ENCODE results near the gene CACYBP. TPM values are rescaled to one million over a fixed set of nuclear protein-coding genes. Genes with fewer than 3 reads are reported as not detected.

Gene CACYBP
- total and polyA plus RNA-seq, 2 donors (not counting 3 experiments of a cell fraction or from before 2014, with no cell fraction given): 29.5 to 149 TPM

GRCh38 chr1:174982971-174983689, 16.6 kb upstream of the CACYBP start:
- Histone ChIP-seq H3K36me3 (ENCODE audit: control insufficient read depth in 2 of 2, extremely low read depth in 1 of 2, insufficient read depth in 2 of 2, low read length in 2 of 2) (no peaks in the 10 kb centered on the region), H3K9ac (replicated peaks; ENCODE audit: extremely low read depth, insufficient read depth, low read length) (no peak overlapping the region), H2AFZ (ENCODE audit: low read depth, low read length) (peak overlapping the region; percentile 13), H3K27me3 (ENCODE audit: control insufficient read depth in 2 of 2, insufficient read depth in 2 of 2, low read length in 2 of 2) (no peaks in the 10 kb centered on the region), H3K79me2 (ENCODE audit: control insufficient read depth, insufficient read depth, low read length) (no peaks in the 10 kb centered on the region), H3K9me1 (replicated peaks; ENCODE audit: control insufficient read depth, extremely low read depth, insufficient read depth, low read length) (no peaks in the 10 kb centered on the region), H3K27ac (ENCODE audit: insufficient read depth, low read depth, low read length) (no peak overlapping the region), H3K4me1 (ENCODE audit: control insufficient read depth, extremely low read depth, insufficient read depth, low read length) (no peaks in the 10 kb centered on the region), H3K9me3 (replicated peaks; ENCODE audit: control insufficient read depth, insufficient read depth, low read length) (no peaks in the 10 kb centered on the region), H3K4me3 (replicated peaks in 1 of 3; ENCODE audit: insufficient read depth in 1 of 3, low read depth in 1 of 3, low read length in 3 of 3) (no peak overlapping the region), H4K20me1 (replicated peaks; ENCODE audit: control insufficient read depth, extremely low read depth, insufficient read depth, low read length) (no peaks in the 10 kb centered on the region), H3K4me2 (ENCODE audit: insufficient read depth, low read length) (no peak overlapping the region)
- intact Hi-C loops (cut with micrococcal nuclease) (loop anchor here (1.0 to 5.0 kb wide), 2 partner anchors 213 to 726 kb away; no protein-coding TSS in a partner anchor), dilution Hi-C loops (cut with MboI; ENCODE audit: extremely low pct_ligation_motif_present, low sequenced_read_pairs) (no loop called here)
- POLR2A ChIA-PET: no interaction called here
- no TSS peak for BruUV-seq (replicated peaks)
- TF ChIP-seq CTCF (IDR thresholded peaks at IDR 0.05; ENCODE audit: extremely low read depth in 1 of 2, insufficient read depth in 1 of 2, low read depth in 1 of 2, low read length in 2 of 2) (peak; percentile 44 to 49), MYC (IDR thresholded peaks at IDR 0.05; ENCODE audit: low read depth, low read length) (no peak)
- CTCF ChIA-PET: interaction anchor here (0.6 to 9.3 kb wide), 33 partner anchors 9 to 721 kb away, joined by 3 to 107 read pairs (median 4); partner anchors contain the start of gene CACYBP
- peak; percentile 63 for FAIRE-seq
- DNase-seq (ENCODE audit: low read depth, low spot score): peak; percentile 66

GRCh38 chr1:174984952-174985351, 14.8 kb upstream of the CACYBP start:
- no peaks in the 10 kb centered on the region for H3K36me3 ChIP-seq (ENCODE audit: control insufficient read depth in 2 of 2, extremely low read depth in 1 of 2, insufficient read depth in 2 of 2, low read length in 2 of 2)
- H3K9ac ChIP-seq (replicated peaks; ENCODE audit: extremely low read depth, insufficient read depth, low read length): no peak overlapping the region
- no peak overlapping the region for H3K4me2 ChIP-seq (ENCODE audit: insufficient read depth, low read length)
- CTCF ChIA-PET: interaction anchor here (1.6 to 9.3 kb wide), 5 partner anchors 13 to 722 kb away, joined by 4 to 107 read pairs (median 12); partner anchors contain the start of gene CACYBP
- TF ChIP-seq MAX (IDR thresholded peaks at IDR 0.05; ENCODE audit: insufficient read depth, insufficient read length): no peak
- no peak for TF ChIP-seq POLR2A (IDR thresholded peaks at IDR 0.05; ENCODE audit: low read depth, low read length)
- TF ChIP-seq GATA2 (IDR thresholded peaks at IDR 0.05; ENCODE audit: insufficient read depth, insufficient read length, low read depth, low read length): no peak
- TF ChIP-seq EZH2 (IDR thresholded peaks at IDR 0.05; ENCODE audit: borderline replicate concordance, low read depth, low read length, severe bottlenecking): no peak
- no peak overlapping the region for H3K4me3 ChIP-seq (replicated peaks in 1 of 3; ENCODE audit: insufficient read depth in 1 of 3, low read depth in 1 of 3, low read length in 3 of 3)
- H3K9me1 ChIP-seq (replicated peaks; ENCODE audit: control insufficient read depth, extremely low read depth, insufficient read depth, low read length): no peaks in the 10 kb centered on the region
- POLR2A ChIA-PET: no interaction called here
- no peaks in the 10 kb centered on the region for H3K79me2 ChIP-seq (ENCODE audit: control insufficient read depth, insufficient read depth, low read length)
- intact Hi-C loops (cut with micrococcal nuclease) (loop anchor here (5.0 kb wide), 1 partner anchor 728 kb away; no protein-coding TSS in a partner anchor), dilution Hi-C loops (cut with MboI; ENCODE audit: extremely low pct_ligation_motif_present, low sequenced_read_pairs) (no loop called here)
- H3K9me3 ChIP-seq (replicated peaks; ENCODE audit: control insufficient read depth, insufficient read depth, low read length): no peaks in the 10 kb centered on the region
- H3K27me3 ChIP-seq (ENCODE audit: control insufficient read depth in 2 of 2, insufficient read depth in 2 of 2, low read length in 2 of 2): no peaks in the 10 kb centered on the region
- no peaks in the 10 kb centered on the region for H3K4me1 ChIP-seq (ENCODE audit: control insufficient read depth, extremely low read depth, insufficient read depth, low read length)
- BruUV-seq (replicated peaks): no TSS peak
- H3K27ac ChIP-seq (ENCODE audit: insufficient read depth, low read depth, low read length): no peak overlapping the region
- H2AFZ ChIP-seq (ENCODE audit: low read depth, low read length): no peak overlapping the region
- DNase-seq (ENCODE audit: low read depth, low spot score) (no peak), FAIRE-seq (no peak)
- no peaks in the 10 kb centered on the region for H4K20me1 ChIP-seq (replicated peaks; ENCODE audit: control insufficient read depth, extremely low read depth, insufficient read depth, low read length)
